ENCODE results near the gene ATP8A2.

- no peak for TF ChIP-seq CTCF (IDR thresholded peaks at IDR 0.05)
- TF ChIP-seq POLR2A (IDR thresholded peaks at IDR 0.05): no peak
These were observed 678.9 kb downstream of the ATP8A2 start for GRCh38 chr13:26050568-26051230.

Data from right lobe of liver (tissue), 4 donors.